GM10248 (cell line): ENCODE data around the gene COL16A1.

ENCODE experiments used
- CTCF ChIA-PET: fragments of 300-600 bp; sonication (Branson Sonifier 250); formaldehyde crosslinking; extraction: SDS; loops from one replicate; lab custom pipeline; 2021; ENCODE audit warnings: antibody characterized with exemption; lab: Yijun Ruan, JAX
- POLR2A ChIA-PET: fragments of 350-650 bp; sonication (Branson Sonifier 250); formaldehyde crosslinking; extraction: SDS; loops from one replicate; lab custom pipeline; 2020; ENCODE audit warnings: antibody characterized with exemption; lab: Yijun Ruan, JAX
- DNase-seq: peaks from one replicate; pipeline ENCODE4 v3.0.0; 2012; ENCODE audit errors: extremely low spot score
- TF ChIP-seq, protein P1 (sequence below): IDR thresholded peaks from 2 replicates; pipeline ENCODE4 v1.5.1; 2012; ENCODE audit warnings: mild to moderate bottlenecking, low read depth; ENCODE audit errors: extremely low read depth, missing control alignments, control extremely low read depth

Gene COL16A1

DNA sequence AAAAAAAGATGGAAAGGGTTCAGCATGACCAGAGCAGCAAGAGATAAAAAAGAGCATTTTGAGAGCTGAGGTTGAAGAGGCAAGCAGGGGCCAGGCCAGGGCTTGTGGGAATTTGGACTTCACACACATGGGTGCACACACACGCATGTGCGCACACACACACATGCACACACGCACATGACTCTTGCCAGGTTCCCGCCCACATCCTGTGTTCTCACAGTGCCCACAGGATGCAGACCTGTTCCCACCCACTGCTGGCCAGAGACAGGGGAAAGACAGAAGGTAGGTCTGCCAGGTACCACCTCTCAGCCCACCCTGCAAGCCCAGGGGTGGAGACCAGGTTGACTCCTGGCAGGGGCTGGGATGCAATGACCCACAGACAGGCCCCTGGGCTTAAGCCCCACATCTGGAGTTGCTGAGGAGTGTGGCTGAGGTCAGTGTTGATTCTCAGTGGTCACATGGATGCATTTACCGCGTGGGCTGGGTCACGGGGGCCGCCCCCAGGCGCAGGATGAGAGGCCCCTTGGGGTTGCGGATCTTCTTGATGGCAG, 4.4 kb downstream of the COL16A1 start:
- ChIA-PET CTCF (interaction anchor here (0.7 to 7.2 kb wide), 5 partner anchors 17 to 90 kb away, joined by 3 to 61 read pairs (median 4); no protein-coding TSS in a partner anchor), POLR2A (no interaction called here)
- DNase-seq, result peak; percentile 55
- TF ChIP-seq, protein P1, sequence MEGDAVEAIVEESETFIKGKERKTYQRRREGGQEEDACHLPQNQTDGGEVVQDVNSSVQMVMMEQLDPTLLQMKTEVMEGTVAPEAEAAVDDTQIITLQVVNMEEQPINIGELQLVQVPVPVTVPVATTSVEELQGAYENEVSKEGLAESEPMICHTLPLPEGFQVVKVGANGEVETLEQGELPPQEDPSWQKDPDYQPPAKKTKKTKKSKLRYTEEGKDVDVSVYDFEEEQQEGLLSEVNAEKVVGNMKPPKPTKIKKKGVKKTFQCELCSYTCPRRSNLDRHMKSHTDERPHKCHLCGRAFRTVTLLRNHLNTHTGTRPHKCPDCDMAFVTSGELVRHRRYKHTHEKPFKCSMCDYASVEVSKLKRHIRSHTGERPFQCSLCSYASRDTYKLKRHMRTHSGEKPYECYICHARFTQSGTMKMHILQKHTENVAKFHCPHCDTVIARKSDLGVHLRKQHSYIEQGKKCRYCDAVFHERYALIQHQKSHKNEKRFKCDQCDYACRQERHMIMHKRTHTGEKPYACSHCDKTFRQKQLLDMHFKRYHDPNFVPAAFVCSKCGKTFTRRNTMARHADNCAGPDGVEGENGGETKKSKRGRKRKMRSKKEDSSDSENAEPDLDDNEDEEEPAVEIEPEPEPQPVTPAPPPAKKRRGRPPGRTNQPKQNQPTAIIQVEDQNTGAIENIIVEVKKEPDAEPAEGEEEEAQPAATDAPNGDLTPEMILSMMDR, result no peak

GRCh38 chr1:31697369-31697984, 6.3 kb downstream of the COL16A1 start:
- CTCF ChIA-PET, result interaction anchor here (0.7 to 1.4 kb wide), 4 partner anchors 10 to 31 kb away, joined by 3 to 4 read pairs (median 3); no protein-coding TSS in a partner anchor
- DNase-seq, result no peak
- POLR2A ChIA-PET, result no interaction called here
- TF ChIP-seq, protein P1, result no peak

GRCh38 chr1:31696242-31696641, 7.6 kb downstream of the COL16A1 start:
- DNase-seq, result no peak
- ChIA-PET POLR2A (no interaction called here), CTCF (no interaction called here)
- TF ChIP-seq, protein P1, result no peak

DNA sequence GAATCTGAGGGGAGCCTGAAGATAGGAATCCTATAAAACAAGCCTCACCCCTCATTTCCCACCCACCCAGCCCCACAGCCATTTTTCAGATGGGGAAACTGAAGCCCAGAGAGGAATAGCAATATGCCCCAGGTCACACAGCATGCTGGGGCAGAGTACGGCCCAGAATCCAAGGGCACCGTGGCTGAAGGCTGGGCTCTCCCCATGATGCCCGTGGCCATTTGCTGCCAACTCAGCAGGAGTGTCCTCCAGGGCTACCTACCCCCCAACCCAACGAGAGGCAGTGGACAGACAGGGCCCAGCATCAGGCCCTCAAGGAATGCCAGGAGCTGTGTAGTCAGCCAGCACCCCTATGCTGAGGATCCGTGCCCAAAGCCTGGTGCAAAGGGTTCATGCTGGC, 8.5 kb downstream of the COL16A1 start:
- TF ChIP-seq, protein P1, result no peak
- no peak for DNase-seq
- POLR2A ChIA-PET, result no interaction called here
- CTCF ChIA-PET, result interaction anchor here (1.1 kb wide), 1 partner anchor 94 kb away, joined by 3 read pairs; no protein-coding TSS in a partner anchor

- TF ChIP-seq, protein P1, result no peak
- ChIA-PET POLR2A (no interaction called here), CTCF (interaction anchor here (1.0 to 1.1 kb wide), 2 partner anchors 11 to 94 kb away, joined by 3 read pairs; no protein-coding TSS in a partner anchor)
- DNase-seq, result no peak
These were observed 8.9 kb downstream of the COL16A1 start for GRCh38 chr1:31694964-31695313.

DNA sequence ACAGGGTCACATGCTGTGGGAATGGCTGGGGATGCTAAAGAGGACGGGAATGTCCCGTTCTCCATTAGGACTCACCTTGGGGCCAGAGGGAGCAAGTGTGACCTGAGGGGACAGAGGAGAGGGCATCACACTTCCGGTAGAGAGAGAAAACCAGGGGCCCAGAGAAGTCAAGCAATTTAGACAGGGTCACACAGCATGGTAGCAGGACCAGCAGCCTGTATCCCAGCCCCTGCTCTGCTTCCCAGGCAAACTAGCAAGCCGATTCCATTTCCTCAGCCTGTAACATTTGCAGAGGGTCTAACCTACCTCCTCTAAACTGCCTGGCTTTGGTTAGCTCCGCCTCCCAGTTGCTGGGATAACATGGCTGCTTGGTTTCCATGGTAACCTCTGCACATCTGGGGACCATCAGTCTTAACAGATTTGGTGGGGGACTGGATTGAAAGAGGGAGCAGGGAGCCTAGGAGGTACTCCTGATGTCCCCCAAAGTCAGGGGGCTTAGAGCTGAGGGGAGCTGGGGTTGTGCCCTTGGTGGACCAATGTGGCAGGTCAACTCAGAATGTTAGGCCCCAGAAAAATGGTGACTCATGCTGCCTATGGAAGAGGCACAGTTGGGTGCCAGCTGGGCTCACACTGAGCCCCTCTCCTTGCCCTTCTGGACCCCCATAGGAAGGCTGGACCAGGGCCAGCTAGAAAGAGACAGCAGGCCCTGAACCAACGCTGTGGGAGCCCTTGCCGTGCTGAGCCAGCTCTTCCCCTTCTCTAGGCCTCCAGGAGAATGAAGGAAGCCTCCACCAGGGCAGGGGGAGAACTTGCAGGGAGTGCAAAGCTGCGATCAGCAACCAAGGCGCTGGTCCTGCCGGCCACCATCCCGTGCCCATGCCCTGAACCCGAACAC, 9.5 kb downstream of the COL16A1 start:
- ChIA-PET CTCF (interaction anchor here (1.0 kb wide), 1 partner anchor 11 kb away, joined by 3 read pairs; no protein-coding TSS in a partner anchor), POLR2A (no interaction called here)
- TF ChIP-seq, protein P1, result no peak
- no peak for DNase-seq
